ENCODE data around the gene SH2D4B.

SH2D4B gene

DNA sequence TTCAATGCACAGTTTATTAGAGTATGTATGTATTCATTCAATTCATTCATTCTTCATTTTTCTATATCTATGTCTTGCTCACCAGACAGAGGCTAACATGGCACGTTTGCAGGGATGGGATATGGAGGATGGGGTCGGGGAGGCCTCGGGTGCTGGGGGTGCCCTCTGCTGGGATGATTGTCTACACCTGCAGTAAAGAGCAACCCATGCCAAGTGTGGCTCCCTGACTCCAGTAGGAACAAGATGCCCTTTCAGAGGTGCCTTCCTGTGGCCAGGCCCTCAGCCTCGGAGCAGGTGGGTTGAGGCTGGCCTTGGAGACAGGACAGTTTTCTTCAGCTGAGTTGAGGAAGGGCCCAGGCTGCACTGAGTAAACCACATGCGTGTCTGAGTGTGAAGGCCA is 157.2 kb downstream of the SH2D4B start:
- no peak for DNase-seq
